Activated T-helper 2 cell treated with anti-CD3 and anti-CD28 coated beads, Interferon-gamma antibody, Interleukin-2, Interleukin-4, amounts not matched to agents 10 μg/mL and 5 μg/mL and 100 μg/mL, durations not matched to agents 14 hours and 24 hours and 36 hours (primary cell): ENCODE results near the gene TAF1L. TPM values are rescaled to one million over a fixed set of nuclear protein-coding genes. Genes with fewer than 3 reads are reported as not detected.
"Not testable (repeated sequence)": the region's sequence is repeated elsewhere in the genome, so short reads cannot be mapped to it uniquely, and the experiment has no call there.

ENCODE experiments used
- DNase-seq: peaks from one replicate; pipeline ENCODE4 v3.0.0; 2021; ENCODE audit warnings: low spot score
- H3K27ac Mint-ChIP-seq: one replicate; pipeline ENCODE4 v1.8.0; 2021; ENCODE audit warnings: mixed read lengths
- H3K27me3 Mint-ChIP-seq: one replicate; pipeline ENCODE4 v1.8.0; 2021; ENCODE audit warnings: low read depth, mixed read lengths
- H3K36me3 Mint-ChIP-seq: one replicate; pipeline ENCODE4 v1.8.0; 2021; ENCODE audit warnings: low read depth, mixed read lengths
- H3K4me1 Mint-ChIP-seq: one replicate; pipeline ENCODE4 v1.8.0; 2021; ENCODE audit warnings: low read depth, mixed read lengths
- H3K4me3 Mint-ChIP-seq: one replicate; pipeline ENCODE4 v1.8.0; 2021; ENCODE audit warnings: low read depth, mild to moderate bottlenecking, moderate library complexity, mixed read lengths
- H3K9me3 Mint-ChIP-seq: one replicate; pipeline ENCODE4 v1.8.0; 2021; ENCODE audit warnings: mixed read lengths
- intact Hi-C: fragments of 100-400 bp; cut with micrococcal nuclease; formaldehyde crosslinking; loops from one replicate; pipeline ENCODE4 v1.15.1; 2023
- total RNA-seq: library from RNA; stranded (reverse); gene quantifications from 2 replicates; pipeline ENCODE4 v1.2.3, GENCODE V29; 2022

TAF1L gene
- total RNA-seq, 1 donor from 2014 or later: not detected

DNA sequence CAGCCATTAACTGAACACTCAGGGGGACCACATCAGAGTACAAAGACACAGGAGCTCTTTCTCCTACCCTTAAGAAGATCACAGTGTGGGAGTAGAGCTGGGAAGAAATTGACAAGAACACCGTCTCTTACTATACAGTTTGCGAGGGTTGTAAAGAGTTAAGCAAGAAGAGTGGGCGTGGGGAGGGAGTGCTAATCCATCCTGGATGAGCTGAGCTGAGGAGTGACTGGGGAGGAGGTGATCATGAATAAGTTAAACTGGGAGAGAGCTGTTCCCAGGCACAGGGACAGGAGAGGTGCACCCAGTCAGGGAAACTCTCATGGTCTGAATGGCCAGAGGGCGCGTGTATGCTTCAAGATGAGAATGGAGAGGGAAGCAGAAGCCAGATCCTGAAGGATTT, 17.2 kb downstream of the TAF1L start:
- no peak for DNase-seq
- Mint-ChIP-seq H3K27me3 (peaks cover 7% of the 10 kb centered on the region), H3K27ac (no peak overlapping the region), H3K4me3 (no peak overlapping the region), H3K36me3 (no peaks in the 10 kb centered on the region), H3K4me1 (no peaks in the 10 kb centered on the region), H3K9me3 (no peaks in the 10 kb centered on the region)
- intact Hi-C loops: no loop called here

DNA sequence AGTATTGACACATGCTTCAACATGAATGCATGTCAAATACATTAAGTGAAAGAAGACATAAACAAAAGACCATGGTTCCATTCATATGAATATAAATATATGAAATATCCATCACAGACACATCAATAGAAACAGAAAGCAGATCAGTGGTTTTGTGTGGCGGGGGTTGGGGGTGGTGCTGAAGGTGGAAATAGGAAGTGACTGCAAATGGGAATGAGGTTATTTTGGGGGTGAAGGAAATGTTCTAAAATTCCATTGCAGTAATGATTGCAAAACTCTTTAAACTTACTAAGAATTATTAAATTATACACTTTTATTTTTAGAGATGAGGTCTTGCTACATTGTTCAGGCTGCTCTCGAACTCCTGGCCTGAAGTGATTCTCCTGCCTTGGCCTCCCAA, 28.7 kb downstream of the TAF1L start:
- Mint-ChIP-seq H3K27me3 (peaks cover 3% of the 10 kb centered on the region), H3K27ac (no peak overlapping the region), H3K4me3 (no peak overlapping the region)

DNA sequence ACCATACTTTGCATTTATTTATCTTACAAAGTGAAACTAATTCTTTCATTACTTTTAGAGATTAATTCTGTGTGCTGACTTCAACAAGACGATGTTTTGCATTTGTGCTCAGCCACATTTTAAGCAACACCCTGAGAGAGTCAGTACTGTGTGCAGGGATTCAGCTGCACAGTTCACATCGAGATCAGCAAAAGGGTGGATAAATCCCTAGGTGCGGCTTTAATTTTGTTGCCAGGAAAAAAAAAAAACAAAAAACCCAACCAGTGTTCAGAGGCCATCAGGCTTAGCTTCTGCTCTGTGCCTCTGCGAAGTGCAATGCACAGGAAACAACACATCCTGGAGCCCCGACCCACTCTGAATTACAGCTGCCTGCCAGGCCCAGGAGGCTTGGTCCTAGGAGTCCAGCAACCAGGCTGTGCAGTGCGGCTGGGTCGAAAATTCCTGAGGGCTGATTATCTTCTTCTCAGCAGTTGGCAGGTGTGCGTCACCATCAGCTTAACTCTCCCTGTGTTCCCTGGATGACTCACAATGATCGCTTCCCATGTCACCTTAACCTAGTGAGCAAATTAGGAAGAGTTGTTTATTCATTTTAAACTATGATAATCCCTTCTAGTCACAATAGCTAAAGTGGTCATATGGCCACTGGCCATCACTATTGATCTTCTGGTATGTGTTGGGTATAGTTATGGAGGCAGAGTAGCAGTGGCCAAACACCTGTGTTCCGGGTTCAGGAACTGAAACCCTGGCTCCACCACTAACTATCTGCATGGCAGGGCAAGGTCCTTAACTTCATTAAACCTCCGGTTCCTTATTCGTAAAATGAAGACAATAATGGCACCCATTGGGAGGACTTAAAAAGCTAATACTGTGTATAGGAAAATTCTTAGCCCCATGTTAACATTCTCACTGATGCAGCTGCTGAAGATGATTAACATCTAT, 31.3 kb downstream of the TAF1L start:
- peaks cover 12% of the 10 kb centered on the region for H3K27me3 Mint-ChIP-seq
- no peaks in the 10 kb centered on the region for H3K9me3 Mint-ChIP-seq
- intact Hi-C loops: no loop called here
- H3K27ac Mint-ChIP-seq: no peak overlapping the region
- peaks cover 3% of the 10 kb centered on the region for H3K4me1 Mint-ChIP-seq
- no peak overlapping the region for H3K4me3 Mint-ChIP-seq
- no peaks in the 10 kb centered on the region for H3K36me3 Mint-ChIP-seq
- no peak for DNase-seq

More for the DNA sequence above, 28.7 kb downstream of the TAF1L start:
- Mint-ChIP-seq H3K9me3 (no peaks in the 10 kb centered on the region), H3K4me1 (peaks cover 3% of the 10 kb centered on the region), H3K36me3 (no peaks in the 10 kb centered on the region)
- no peak for DNase-seq
- intact Hi-C loops: no loop called here

DNA sequence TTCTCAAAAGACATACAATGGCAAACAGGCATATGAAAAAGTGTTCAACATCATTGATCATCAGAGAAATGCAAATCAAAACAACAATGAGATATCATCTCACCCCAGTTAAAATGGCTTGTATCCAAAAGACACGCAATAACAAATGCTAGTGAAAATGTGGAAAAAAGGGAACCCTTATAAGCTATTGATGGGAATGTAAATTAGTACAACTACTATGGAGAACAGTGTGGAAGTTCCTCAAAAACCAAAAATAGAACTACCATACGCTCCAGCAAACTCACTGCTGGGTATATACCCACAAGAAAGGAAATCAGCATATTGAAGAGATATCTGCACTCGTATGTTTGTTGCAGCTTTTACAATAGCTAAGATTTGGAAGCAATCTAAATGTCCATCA, 36.4 kb downstream of the TAF1L start:
- H3K36me3 Mint-ChIP-seq, H3K27ac Mint-ChIP-seq, H3K9me3 Mint-ChIP-seq, H3K4me1 Mint-ChIP-seq, H3K4me3 Mint-ChIP-seq, DNase-seq, intact Hi-C loops: not testable (repeated sequence)
- peaks cover 17% of the 10 kb centered on the region for H3K27me3 Mint-ChIP-seq

DNA sequence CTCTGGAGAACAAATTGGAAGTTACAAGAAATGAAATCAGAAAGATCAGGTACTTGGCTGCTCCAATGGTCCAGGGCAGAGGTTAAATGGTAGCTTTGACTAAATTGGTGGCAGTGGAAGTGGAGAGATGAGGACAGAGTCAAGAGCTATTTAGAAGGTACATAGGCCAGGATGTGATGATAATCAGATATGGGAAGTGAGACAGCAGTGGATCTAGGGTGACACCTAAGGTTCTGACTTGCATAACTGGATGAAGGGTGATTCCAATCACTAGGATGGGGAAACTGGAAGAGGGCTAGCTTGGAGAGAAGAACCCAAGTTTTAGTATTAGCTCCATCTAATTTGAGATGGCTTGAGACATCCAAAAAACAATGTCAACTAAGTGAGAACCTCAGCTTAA, 38.5 kb downstream of the TAF1L start:
- DNase-seq: no peak
- H3K4me1 Mint-ChIP-seq: peaks cover 6% of the 10 kb centered on the region
- intact Hi-C loops: no loop called here
- H3K36me3 Mint-ChIP-seq: no peaks in the 10 kb centered on the region
- H3K9me3 Mint-ChIP-seq: no peaks in the 10 kb centered on the region
- no peak overlapping the region for H3K4me3 Mint-ChIP-seq
- H3K27me3 Mint-ChIP-seq: peaks cover 19% of the 10 kb centered on the region
- H3K27ac Mint-ChIP-seq: no peak overlapping the region

DNA sequence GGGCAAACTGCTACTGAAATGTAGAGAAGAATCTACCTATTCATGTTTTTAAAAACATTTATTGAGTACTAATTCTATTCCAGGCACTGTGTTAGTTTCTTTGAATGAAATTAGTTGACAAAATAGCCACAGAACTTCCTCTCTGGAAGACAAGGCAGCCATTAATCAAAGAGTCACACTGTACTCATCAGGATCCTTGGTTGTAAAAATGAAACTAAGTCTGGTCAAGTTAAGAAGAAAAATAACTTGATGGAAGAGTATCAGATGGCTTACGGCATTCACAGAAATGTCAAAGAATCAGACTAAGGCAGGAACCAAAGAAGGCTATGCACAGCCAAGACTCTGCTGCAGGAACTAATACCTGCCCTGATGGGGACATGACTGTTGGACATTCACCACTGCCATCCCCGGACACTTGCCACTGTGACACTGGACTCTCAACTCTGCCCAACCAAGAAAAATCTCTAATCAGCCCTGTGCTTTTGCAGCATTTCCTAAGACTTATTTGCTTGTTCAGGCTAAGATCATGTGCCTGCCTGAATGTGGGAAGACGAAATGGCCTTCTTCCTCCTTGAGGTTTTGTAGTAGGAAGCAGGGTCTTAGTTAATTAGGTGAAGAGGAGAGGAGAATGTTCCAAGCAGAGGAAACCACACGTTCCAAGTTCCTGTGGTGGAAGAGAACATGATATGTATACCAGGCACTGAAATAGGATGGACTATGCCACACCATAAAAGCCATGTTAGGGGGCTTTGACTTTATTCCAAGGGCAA, 39.2 kb downstream of the TAF1L start:
- DNase-seq: no peak
- Mint-ChIP-seq H3K27me3 (peaks cover 17% of the 10 kb centered on the region), H3K9me3 (no peaks in the 10 kb centered on the region), H3K4me3 (no peak overlapping the region), H3K36me3 (no peaks in the 10 kb centered on the region), H3K27ac (no peak overlapping the region), H3K4me1 (peaks cover 6% of the 10 kb centered on the region)
- intact Hi-C loops: no loop called here

DNA sequence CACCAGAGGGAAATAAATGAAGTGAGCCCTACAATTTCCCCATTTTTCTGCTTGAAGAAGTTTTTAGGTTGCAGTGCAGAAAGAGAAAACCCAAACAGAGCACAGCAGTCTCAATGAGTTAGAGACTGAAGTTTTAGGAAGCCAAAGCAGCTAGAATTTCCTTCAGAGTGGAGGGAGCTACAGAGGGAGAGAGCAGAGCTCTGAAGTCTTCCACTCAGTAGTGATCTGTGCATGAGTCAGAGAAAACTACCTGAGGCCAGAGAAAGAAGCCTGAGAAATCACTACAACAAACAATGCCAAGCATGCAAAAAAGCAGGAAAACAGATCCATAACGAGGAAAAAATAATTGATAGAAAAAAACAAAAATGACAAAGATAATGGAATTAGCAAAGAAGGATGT, 44.6 kb downstream of the TAF1L start:
- no peaks in the 10 kb centered on the region for H3K9me3 Mint-ChIP-seq
- peaks cover 4% of the 10 kb centered on the region for H3K4me1 Mint-ChIP-seq
- intact Hi-C loops: no loop called here
- no peaks in the 10 kb centered on the region for H3K36me3 Mint-ChIP-seq
- H3K27me3 Mint-ChIP-seq: peaks cover 9% of the 10 kb centered on the region
- H3K4me3 Mint-ChIP-seq: no peak overlapping the region
- no peak overlapping the region for H3K27ac Mint-ChIP-seq
- DNase-seq: no peak

DNA sequence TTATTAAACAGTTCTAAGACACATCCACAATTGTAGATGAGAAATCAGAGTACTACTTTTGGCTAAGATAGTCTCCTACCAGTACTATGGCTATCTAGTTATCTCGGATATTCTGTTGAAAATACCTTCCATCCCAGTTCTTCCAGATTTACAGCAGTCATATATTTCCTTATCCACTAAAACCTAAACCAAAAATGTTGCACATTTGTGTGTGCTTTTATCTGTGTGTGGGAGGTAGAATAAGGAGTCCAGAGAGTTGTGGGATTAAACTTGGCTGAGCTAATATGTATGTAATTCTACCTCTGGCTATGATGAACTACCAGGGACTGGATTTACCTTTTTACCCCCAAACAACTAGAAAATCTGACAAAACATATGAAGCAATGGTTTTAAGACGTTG, 45.0 kb downstream of the TAF1L start:
- Mint-ChIP-seq H3K36me3 (no peaks in the 10 kb centered on the region), H3K4me1 (peaks cover 2% of the 10 kb centered on the region), H3K4me3 (no peak overlapping the region), H3K27me3 (peaks cover 12% of the 10 kb centered on the region), H3K27ac (no peak overlapping the region), H3K9me3 (no peaks in the 10 kb centered on the region)
- intact Hi-C loops: no loop called here
- DNase-seq: no peak

DNA sequence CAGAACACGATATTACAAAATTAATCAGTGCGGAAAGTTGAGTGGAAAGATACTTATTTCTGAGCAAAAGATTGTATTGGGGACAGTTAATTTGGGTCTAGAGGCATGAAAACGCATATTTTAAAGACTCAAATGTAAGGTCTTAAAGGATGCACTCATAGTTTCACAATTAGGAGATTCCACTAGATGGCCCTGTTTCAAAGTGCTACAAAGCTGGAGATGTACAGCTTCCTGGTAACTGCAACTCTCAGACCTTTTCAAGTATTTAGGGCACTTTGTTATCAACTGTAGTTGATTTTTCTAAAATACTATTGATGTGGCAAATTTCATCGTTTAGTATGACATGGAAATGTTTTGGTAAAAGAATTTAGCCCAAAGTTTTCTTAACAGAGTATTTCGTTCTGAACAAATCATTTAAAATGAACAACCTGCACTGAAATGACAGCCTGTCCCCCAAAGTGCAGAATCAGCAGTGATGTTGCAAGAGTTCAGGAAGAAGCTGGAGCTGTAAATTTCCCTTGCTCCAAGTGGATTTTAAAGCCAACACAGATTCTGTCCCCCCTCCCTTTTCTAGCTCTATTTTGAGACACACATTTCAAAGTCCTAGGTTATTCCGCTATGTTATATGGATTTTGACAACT, 46.3 kb downstream of the TAF1L start:
- H3K4me3 Mint-ChIP-seq: no peak overlapping the region

DNA sequence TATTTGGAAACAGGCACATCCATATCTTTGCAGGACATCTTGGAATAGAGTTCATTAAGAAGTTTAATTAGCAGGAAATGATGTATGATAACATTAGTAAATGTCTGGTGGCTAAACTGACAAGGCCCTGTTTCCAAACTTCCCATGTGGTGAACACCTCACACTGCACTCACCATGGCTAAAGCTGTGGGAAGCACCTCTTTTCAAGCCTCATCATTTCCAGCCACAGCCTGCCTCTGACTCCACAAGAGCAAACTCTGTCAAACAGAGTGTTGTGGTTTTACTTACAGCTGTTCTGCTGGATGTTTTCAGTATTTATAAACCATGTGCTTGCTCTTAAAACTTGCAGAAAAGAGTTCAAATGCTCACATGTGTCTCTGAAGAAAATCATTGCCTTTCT, 47.6 kb downstream of the TAF1L start:
- DNase-seq: no peak
- Mint-ChIP-seq H3K4me1 (peaks cover 2% of the 10 kb centered on the region), H3K27ac (no peak overlapping the region), H3K9me3 (no peaks in the 10 kb centered on the region), H3K4me3 (no peak overlapping the region), H3K36me3 (no peaks in the 10 kb centered on the region), H3K27me3 (peaks cover 17% of the 10 kb centered on the region)
- intact Hi-C loops: loop anchor here (2.0 kb wide), 1 partner anchor 381 kb away; no protein-coding TSS in a partner anchor

More for the DNA sequence above, 46.3 kb downstream of the TAF1L start:
- peaks cover 2% of the 10 kb centered on the region for H3K4me1 Mint-ChIP-seq
- H3K27me3 Mint-ChIP-seq: peaks cover 17% of the 10 kb centered on the region
- no peaks in the 10 kb centered on the region for H3K9me3 Mint-ChIP-seq
- intact Hi-C loops: loop anchor here (2.0 kb wide), 1 partner anchor 380 kb away; no protein-coding TSS in a partner anchor
- H3K36me3 Mint-ChIP-seq: no peaks in the 10 kb centered on the region
- H3K27ac Mint-ChIP-seq: no peak overlapping the region
- DNase-seq: no peak

DNA sequence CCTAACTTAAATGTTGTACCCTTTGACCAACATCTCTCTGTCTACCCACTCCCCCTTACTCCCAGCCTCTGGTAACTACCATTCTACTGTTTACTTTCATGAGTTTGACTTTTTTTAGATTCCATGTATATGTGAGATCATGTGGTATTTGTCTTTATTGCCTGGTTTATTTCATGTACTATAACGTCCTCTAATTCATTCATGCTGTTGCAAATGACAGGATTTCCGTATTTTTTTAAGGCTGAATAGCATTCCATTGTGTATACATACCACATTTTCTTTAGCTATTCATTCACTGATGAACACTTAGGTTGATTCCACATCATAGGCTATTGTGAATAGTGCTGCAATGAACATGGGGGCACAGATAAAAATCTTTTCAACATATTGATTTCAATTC, 50.7 kb downstream of the TAF1L start:
- no peak for DNase-seq
- H3K36me3 Mint-ChIP-seq: no peaks in the 10 kb centered on the region
- peaks cover 25% of the 10 kb centered on the region for H3K27me3 Mint-ChIP-seq
- H3K4me3 Mint-ChIP-seq: no peak overlapping the region
- H3K4me1 Mint-ChIP-seq: peaks cover 7% of the 10 kb centered on the region
- H3K27ac Mint-ChIP-seq: no peak overlapping the region
- intact Hi-C loops: loop anchor here (5.0 kb wide), 1 partner anchor 42 kb away; no protein-coding TSS in a partner anchor
- H3K9me3 Mint-ChIP-seq: no peaks in the 10 kb centered on the region

DNA sequence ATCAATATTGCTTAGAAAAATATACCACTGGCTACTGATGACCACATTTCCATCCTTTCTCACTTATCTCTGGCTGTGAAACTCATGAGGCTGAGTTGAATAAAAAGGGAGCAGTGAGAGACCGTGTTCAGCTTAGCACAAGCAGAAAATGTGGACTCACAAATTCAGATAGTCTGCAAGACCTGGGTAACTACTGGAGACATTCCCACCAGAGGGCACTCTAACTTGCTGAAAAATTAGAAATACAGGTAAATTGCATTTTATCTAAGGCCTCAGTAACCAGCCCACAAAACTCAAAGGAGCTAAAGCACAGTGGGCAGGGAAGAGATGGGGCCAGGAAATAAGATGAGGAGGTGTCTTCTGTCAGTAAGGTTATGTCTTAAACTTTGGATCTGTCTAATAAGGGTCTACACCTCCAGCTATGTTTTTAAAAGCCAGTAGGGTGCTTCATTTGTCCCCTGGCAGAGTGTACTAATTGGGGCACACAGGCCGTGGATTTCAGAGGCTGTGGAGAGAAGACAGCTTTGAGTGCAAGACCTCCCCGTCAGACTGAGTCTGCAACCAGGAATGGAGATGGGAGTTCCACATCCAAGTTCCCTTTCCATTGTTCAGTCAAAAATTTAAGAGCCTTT, 53.8 kb downstream of the TAF1L start:
- Mint-ChIP-seq H3K4me1 (peaks cover 5% of the 10 kb centered on the region), H3K27ac (no peak overlapping the region), H3K36me3 (no peaks in the 10 kb centered on the region), H3K4me3 (no peak overlapping the region), H3K9me3 (no peaks in the 10 kb centered on the region), H3K27me3 (peaks cover 27% of the 10 kb centered on the region)
- no peak for DNase-seq
- intact Hi-C loops: loop anchor here (2.0 to 5.0 kb wide), 2 partner anchors 39 to 387 kb away; no protein-coding TSS in a partner anchor
